ENCODE results near the gene COX14.

- no peak for TF ChIP-seq CTCF (IDR thresholded peaks at IDR 0.05; ENCODE audit: insufficient read depth, low read depth, low read length)
- TF ChIP-seq EZH2 (IDR thresholded peaks at IDR 0.05; ENCODE audit: insufficient read depth, low read length): no peak
These were observed 52.9 kb downstream of the COX14 start for GRCh38 chr12:50164963-50165362.
